MCF 10A (cell line): ENCODE data around the gene MUC22. TPM values are rescaled to one million over a fixed set of nuclear protein-coding genes. Genes with fewer than 3 reads are reported as not detected.

Source experiments
- BruUV-seq: library from RNA; stranded (reverse); fragments of 400-500 nt; replicated peaks from 2 replicates; lab custom pipeline; 2021; lab: Mats Ljungman, UMichigan
- CTCF ChIA-PET: fragments of 300-600 bp; sonication (Branson Sonifier 250); formaldehyde crosslinking; extraction: SDS; loops from one replicate; lab custom pipeline; 2021; ENCODE audit warnings: antibody characterized with exemption, inconsistent platforms; lab: Yijun Ruan, JAX
- POLR2A ChIA-PET: fragments of 300-600, 350-650 bp; sonication (Branson Sonifier 250); formaldehyde crosslinking; extraction: SDS; loops from one replicate; lab custom pipeline; 2020; ENCODE audit warnings: antibody characterized with exemption, inconsistent platforms; lab: Yijun Ruan, JAX
- DNase-seq: peaks from one replicate; pipeline ENCODE4 v3.0.0-alpha.2; 2018; ENCODE audit not compliant: unreplicated experiment
- H3K27ac Mint-ChIP-seq: one replicate; pipeline ENCODE4 v1.8.0; 2022; ENCODE audit warnings: mild to moderate bottlenecking, low read depth, mixed read lengths; ENCODE audit not compliant: unreplicated experiment
- H3K27me3 Mint-ChIP-seq: one replicate; pipeline ENCODE4 v1.8.0; 2022; ENCODE audit warnings: mixed read lengths; ENCODE audit not compliant: insufficient read depth, unreplicated experiment
- H3K36me3 Mint-ChIP-seq: one replicate; pipeline ENCODE4 v1.8.0; 2022; ENCODE audit warnings: mild to moderate bottlenecking, moderate library complexity, mixed read lengths; ENCODE audit not compliant: insufficient read depth, unreplicated experiment
- H3K4me1 Mint-ChIP-seq: one replicate; pipeline ENCODE4 v1.8.0; 2022; ENCODE audit warnings: mixed read lengths; ENCODE audit not compliant: insufficient read depth, unreplicated experiment
- H3K4me3 Mint-ChIP-seq: one replicate; pipeline ENCODE4 v1.8.0; 2022; ENCODE audit warnings: mild to moderate bottlenecking, moderate library complexity, mixed read lengths; ENCODE audit not compliant: unreplicated experiment
- H3K9me3 Mint-ChIP-seq: one replicate; pipeline ENCODE4 v1.8.0; 2022; ENCODE audit warnings: mixed read lengths; ENCODE audit not compliant: unreplicated experiment
- intact Hi-C: fragments of 100-400 bp; cut with micrococcal nuclease; formaldehyde crosslinking; loops from 2 replicates; pipeline ENCODE4 v1.14.1; 2022
- total RNA-seq: library from RNA; stranded (reverse); gene quantifications from 2 replicates; pipeline ENCODE4 v1.2.3, GENCODE V29; 2022
- TF ChIP-seq, protein P1 (sequence below): fragments of 200-600 bp; IDR thresholded peaks from one replicate; pipeline ENCODE4 v1.8.0; 2022; ENCODE audit warnings: antibody characterized with exemption, mild to moderate bottlenecking; ENCODE audit not compliant: unreplicated experiment

The MUC22 gene
- total RNA-seq, 1 experiment from 2014 or later = not detected

DNA sequence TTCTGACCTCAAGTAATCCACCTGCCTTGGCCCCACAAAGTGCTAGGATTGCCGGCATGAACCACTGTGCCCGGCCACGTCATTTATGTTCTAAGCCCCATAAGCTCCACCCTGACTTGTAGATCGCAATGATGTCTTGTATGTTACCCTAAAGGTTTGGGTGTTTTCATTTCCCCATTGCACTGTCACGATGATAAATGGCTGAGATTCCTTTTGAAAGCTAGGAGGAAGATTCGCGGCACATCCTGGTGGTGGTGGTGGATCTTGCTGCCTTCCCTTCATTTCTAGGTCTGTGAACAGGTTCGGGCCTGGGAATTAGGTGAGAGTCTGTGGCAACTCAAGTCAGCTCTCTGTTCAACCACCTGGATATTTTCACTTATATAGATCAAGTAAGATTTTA lies 28.3 kb downstream of the MUC22 start:
- peaks cover 7% of the 10 kb centered on the region for H3K4me1 Mint-ChIP-seq
- ChIA-PET POLR2A (interaction anchor here (0.9 to 1.1 kb wide), 4 partner anchors 12 to 124 kb away, joined by 3 to 5 read pairs (median 4); no protein-coding TSS in a partner anchor), CTCF (interaction anchor here (1.5 to 2.3 kb wide), 3 partner anchors 31 to 124 kb away, joined by 3 to 8 read pairs (median 5); partner anchors contain the start of gene VARS2)
- DNase-seq = no peak
- no peak overlapping the region for H3K27ac Mint-ChIP-seq
- intact Hi-C loops = loop anchor here (5.0 kb wide), 1 partner anchor 581 kb away; no protein-coding TSS in a partner anchor
- no TSS peak for BruUV-seq
- H3K36me3 Mint-ChIP-seq = peaks cover 10% of the 10 kb centered on the region
- H3K9me3 Mint-ChIP-seq = no peaks in the 10 kb centered on the region
- H3K4me3 Mint-ChIP-seq = no peak overlapping the region
- no peaks in the 10 kb centered on the region for H3K27me3 Mint-ChIP-seq
- TF ChIP-seq, protein P1, sequence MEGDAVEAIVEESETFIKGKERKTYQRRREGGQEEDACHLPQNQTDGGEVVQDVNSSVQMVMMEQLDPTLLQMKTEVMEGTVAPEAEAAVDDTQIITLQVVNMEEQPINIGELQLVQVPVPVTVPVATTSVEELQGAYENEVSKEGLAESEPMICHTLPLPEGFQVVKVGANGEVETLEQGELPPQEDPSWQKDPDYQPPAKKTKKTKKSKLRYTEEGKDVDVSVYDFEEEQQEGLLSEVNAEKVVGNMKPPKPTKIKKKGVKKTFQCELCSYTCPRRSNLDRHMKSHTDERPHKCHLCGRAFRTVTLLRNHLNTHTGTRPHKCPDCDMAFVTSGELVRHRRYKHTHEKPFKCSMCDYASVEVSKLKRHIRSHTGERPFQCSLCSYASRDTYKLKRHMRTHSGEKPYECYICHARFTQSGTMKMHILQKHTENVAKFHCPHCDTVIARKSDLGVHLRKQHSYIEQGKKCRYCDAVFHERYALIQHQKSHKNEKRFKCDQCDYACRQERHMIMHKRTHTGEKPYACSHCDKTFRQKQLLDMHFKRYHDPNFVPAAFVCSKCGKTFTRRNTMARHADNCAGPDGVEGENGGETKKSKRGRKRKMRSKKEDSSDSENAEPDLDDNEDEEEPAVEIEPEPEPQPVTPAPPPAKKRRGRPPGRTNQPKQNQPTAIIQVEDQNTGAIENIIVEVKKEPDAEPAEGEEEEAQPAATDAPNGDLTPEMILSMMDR = no peak

DNA sequence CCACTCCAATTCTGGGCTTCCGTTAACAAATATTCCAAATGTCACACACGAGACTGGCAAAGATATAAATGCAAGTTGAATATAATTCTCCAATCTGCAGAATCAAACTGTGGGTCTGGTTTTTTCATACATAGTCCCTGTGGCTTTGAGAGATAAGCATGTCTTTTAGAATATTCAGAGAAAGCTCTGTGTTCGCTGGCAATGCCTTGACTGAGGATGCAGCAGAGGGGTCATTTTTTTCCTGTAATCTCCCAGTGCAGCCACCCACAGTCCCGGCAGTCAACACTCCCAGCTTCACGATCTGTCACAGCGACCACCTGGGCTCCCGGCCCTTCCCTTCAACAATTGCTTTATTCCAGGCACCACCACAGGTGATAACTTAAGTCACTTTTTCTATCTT lies 30.5 kb downstream of the MUC22 start:
- Mint-ChIP-seq H3K27me3 (no peaks in the 10 kb centered on the region), H3K4me3 (no peak overlapping the region), H3K27ac (peak overlapping the region; percentile 29), H3K9me3 (no peaks in the 10 kb centered on the region), H3K36me3 (peaks cover 9% of the 10 kb centered on the region), H3K4me1 (peaks cover 7% of the 10 kb centered on the region)
- TF ChIP-seq, protein P1 = no peak
- ChIA-PET POLR2A (interaction anchor here (0.9 kb wide), 1 partner anchor 102 kb away, joined by 5 read pairs; no protein-coding TSS in a partner anchor), CTCF (interaction anchor here (0.9 to 2.9 kb wide), 3 partner anchors 13 to 151 kb away, joined by 3 to 14 read pairs (median 4); partner anchors contain the start of gene VARS2)
- intact Hi-C loops = no loop called here
- DNase-seq = no peak
- no TSS peak for BruUV-seq

DNA sequence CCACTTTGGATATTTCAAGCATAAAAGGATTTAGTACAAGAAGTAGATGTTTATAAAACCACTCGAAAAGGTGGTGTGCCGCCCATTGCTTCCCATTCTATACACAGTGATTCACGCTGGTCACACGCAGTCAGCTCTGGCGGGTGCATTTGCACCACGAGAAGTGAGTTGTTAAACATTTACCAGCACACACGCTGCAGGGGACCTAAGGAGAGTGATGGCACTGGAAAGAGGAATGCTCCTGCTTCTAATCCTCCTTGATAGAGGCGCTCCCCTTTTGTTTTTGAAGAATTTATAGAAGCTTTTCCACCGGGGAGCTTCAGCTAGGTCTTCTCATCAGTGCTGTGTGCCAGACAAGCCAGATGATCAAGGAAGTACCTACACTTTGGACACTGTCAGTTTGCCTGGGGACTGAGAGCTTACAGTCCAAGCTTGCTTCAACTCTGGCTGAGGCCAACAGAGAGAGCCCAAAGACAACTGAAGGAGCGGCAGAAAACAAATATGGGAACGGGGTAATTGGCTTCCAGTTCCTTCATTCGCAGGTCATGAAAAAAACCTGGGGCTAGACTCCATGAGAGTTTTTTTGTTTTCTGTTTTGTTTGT lies 31.2 kb downstream of the MUC22 start:
- Mint-ChIP-seq H3K27me3 (no peaks in the 10 kb centered on the region), H3K27ac (peak overlapping the region; percentile 29), H3K9me3 (no peaks in the 10 kb centered on the region), H3K4me1 (peaks cover 4% of the 10 kb centered on the region), H3K4me3 (no peak overlapping the region), H3K36me3 (peaks cover 9% of the 10 kb centered on the region)
- TF ChIP-seq, protein P1 = no peak
- CTCF ChIA-PET = interaction anchor here (0.7 to 2.9 kb wide), 8 partner anchors 10 to 202 kb away, joined by 3 to 14 read pairs (median 4); partner anchors contain the start of gene VARS2
- no peak for DNase-seq
- intact Hi-C loops = no loop called here
- BruUV-seq = no TSS peak
- POLR2A ChIA-PET = interaction anchor here (0.9 to 1.8 kb wide), 2 partner anchors 103 to 115 kb away, joined by 5 read pairs; no protein-coding TSS in a partner anchor

DNA sequence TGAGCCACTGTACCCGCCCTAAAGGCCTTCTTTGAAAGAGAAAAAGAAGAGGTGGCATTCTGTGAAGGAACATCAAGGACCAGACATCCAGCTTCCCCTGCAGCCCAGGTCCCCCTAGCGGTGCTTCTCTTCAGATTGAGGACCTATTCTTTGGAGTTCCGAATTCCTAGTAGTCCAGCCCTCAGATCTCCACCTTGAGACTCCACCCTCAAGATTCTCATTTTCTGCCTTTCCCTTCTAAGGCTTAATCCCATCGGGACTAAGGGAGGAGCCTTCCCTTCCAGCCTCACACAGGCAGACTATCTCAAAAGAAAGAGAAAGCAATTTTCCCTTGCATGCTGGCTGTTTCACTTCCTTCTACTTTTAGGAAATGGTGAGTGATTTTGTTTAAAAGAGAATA lies 32.5 kb downstream of the MUC22 start:
- no TSS peak for BruUV-seq

More for the DNA sequence above, 32.5 kb downstream of the MUC22 start:
- Mint-ChIP-seq H3K4me3 (no peak overlapping the region), H3K4me1 (peaks cover 2% of the 10 kb centered on the region), H3K27ac (no peak overlapping the region), H3K27me3 (no peaks in the 10 kb centered on the region), H3K9me3 (no peaks in the 10 kb centered on the region), H3K36me3 (peaks cover 1% of the 10 kb centered on the region)
- DNase-seq = peak; percentile 66
- ChIA-PET CTCF (interaction anchor here (0.6 to 2.9 kb wide), 9 partner anchors 8 to 1298 kb away, joined by 3 to 14 read pairs (median 3); partner anchors contain the start of gene VARS2), POLR2A (interaction anchor here (0.7 to 1.8 kb wide), 4 partner anchors 17 to 127 kb away, joined by 3 to 5 read pairs (median 4); no protein-coding TSS in a partner anchor)
- intact Hi-C loops = loop anchor here (1.0 kb wide), 1 partner anchor 128 kb away; no protein-coding TSS in a partner anchor
- TF ChIP-seq, protein P1 = peak; percentile 26
